HFFc6 (cell line): ENCODE measurements around the gene TXK. TPM values are rescaled to one million over a fixed set of nuclear protein-coding genes. Genes with fewer than 3 reads are reported as not detected.

Experiments used
- DNase-seq: peaks from one replicate; pipeline ENCODE4 v3.0.0-alpha.2; 2018
- H3K27ac Mint-ChIP-seq: 2 replicates; pipeline ENCODE4 v1.8.0; 2020; ENCODE audit warnings: mild to moderate bottlenecking, mixed read lengths
- H3K27me3 Mint-ChIP-seq: 2 replicates; pipeline ENCODE4 v1.8.0; 2021; ENCODE audit warnings: mild to moderate bottlenecking, moderate library complexity, mixed read lengths; ENCODE audit not compliant: insufficient read depth
- H3K36me3 Mint-ChIP-seq: 2 replicates; pipeline ENCODE4 v1.8.0; 2021; ENCODE audit warnings: low read depth, mixed read lengths
- H3K4me1 Mint-ChIP-seq: 2 replicates; pipeline ENCODE4 v1.8.0; 2020; ENCODE audit warnings: low read depth, mixed read lengths
- H3K4me3 Mint-ChIP-seq: 2 replicates; pipeline ENCODE4 v1.8.0; 2020; ENCODE audit warnings: mild to moderate bottlenecking, moderate library complexity, mixed read lengths
- H3K9me3 Mint-ChIP-seq: 2 replicates; pipeline ENCODE4 v1.8.0; 2020; ENCODE audit warnings: mild to moderate bottlenecking, mixed read lengths
- total RNA-seq, 6 experiments: library from RNA; stranded (reverse); fragmentation: NEBNext Ultra II Directional; extraction: Animal tissue kit (Norgen Biotek cat#: 25700); gene quantifications; 2 replicates in 1 of 6; 3 replicates in 5 of 6; pipeline ENCODE4 v1.2.3, GENCODE V29; 2021
- TF ChIP-seq, protein P1 (sequence below): fragments of 200-600 bp; sonication (generic); IDR thresholded peaks from 2 replicates; pipeline ENCODE4 v1.5.0; 2021; ENCODE audit warnings: antibody characterized with exemption, mild to moderate bottlenecking

The TXK gene
- total RNA-seq, 6 experiments from 2014 or later = not detected

DNA sequence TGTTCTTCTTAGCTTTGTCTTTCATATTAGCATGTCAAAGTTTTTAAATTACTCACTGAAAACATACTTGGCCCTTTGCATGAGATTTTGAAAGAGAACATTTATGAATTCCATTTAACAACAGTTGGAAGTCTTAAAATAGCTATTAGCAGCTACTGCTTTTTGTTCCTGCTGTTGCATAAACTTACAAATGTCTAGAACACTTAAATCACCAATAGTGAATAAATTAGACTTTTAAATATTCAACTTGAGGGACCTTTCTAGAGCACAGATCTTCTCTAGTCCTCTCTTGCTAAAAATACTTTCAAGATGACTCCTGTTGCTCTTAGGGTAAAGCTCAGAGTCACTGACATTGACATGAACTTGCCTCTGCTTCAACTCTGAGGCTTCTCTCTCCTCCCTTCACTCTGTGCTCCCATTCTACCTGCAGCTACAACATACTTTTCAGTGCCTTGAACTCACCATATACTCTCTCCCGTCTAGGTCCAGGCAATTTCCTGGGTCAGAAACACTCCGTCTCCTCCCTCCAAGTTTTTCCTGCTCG lies 15.8 kb upstream of the TXK start:
- Mint-ChIP-seq H3K9me3 (peaks cover 11% of the 10 kb centered on the region), H3K27ac (no peak overlapping the region), H3K4me3 (no peak overlapping the region), H3K27me3 (peaks cover 7% of the 10 kb centered on the region), H3K36me3 (no peaks in the 10 kb centered on the region), H3K4me1 (no peaks in the 10 kb centered on the region)
- DNase-seq = no peak
- TF ChIP-seq, protein P1, sequence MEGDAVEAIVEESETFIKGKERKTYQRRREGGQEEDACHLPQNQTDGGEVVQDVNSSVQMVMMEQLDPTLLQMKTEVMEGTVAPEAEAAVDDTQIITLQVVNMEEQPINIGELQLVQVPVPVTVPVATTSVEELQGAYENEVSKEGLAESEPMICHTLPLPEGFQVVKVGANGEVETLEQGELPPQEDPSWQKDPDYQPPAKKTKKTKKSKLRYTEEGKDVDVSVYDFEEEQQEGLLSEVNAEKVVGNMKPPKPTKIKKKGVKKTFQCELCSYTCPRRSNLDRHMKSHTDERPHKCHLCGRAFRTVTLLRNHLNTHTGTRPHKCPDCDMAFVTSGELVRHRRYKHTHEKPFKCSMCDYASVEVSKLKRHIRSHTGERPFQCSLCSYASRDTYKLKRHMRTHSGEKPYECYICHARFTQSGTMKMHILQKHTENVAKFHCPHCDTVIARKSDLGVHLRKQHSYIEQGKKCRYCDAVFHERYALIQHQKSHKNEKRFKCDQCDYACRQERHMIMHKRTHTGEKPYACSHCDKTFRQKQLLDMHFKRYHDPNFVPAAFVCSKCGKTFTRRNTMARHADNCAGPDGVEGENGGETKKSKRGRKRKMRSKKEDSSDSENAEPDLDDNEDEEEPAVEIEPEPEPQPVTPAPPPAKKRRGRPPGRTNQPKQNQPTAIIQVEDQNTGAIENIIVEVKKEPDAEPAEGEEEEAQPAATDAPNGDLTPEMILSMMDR = no peak

- no peaks in the 10 kb centered on the region for H3K4me1 Mint-ChIP-seq
- peaks cover 4% of the 10 kb centered on the region for H3K27me3 Mint-ChIP-seq
- H3K9me3 Mint-ChIP-seq = no peaks in the 10 kb centered on the region
- H3K36me3 Mint-ChIP-seq = no peaks in the 10 kb centered on the region
- H3K4me3 Mint-ChIP-seq = no peak overlapping the region
- TF ChIP-seq, protein P1 = no peak
- DNase-seq = no peak
- H3K27ac Mint-ChIP-seq = no peak overlapping the region
Observed at GRCh38 chr4:48147621-48148020, 13.6 kb upstream of the TXK start.

DNA sequence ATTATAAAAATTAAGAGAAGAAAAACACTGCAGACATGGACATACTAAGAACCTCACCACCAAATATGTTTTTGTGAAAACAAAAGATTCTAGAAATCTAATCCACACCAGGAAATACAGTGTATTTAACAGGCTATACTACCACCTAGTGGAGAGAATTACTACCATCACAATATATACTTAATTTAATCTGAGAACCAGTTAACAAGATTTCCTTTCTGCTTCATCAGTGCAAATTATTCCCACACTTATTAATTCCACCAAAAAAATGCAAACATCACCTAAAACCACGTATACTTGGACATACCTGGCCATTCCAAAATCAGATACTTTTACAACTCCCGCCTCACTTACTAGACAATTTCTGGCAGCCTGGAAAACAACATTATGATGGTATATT lies 7.0 kb upstream of the TXK start:
- TF ChIP-seq, protein P1 = peak; percentile 89
- H3K27ac Mint-ChIP-seq = no peak overlapping the region
- H3K4me3 Mint-ChIP-seq = no peak overlapping the region
- H3K36me3 Mint-ChIP-seq = no peaks in the 10 kb centered on the region
- peak; percentile 41 for DNase-seq
- peaks cover 8% of the 10 kb centered on the region; the same call in 1 of the 2 replicates for H3K4me1 Mint-ChIP-seq
- H3K9me3 Mint-ChIP-seq = no peaks in the 10 kb centered on the region
- H3K27me3 Mint-ChIP-seq = peaks cover 6% of the 10 kb centered on the region

GRCh38 chr4:48139691-48140090 lies 5.6 kb upstream of the TXK start:
- Mint-ChIP-seq H3K27me3 (peaks cover 6% of the 10 kb centered on the region), H3K9me3 (no peaks in the 10 kb centered on the region), H3K4me3 (no peak overlapping the region), H3K27ac (no peak overlapping the region), H3K36me3 (no peaks in the 10 kb centered on the region), H3K4me1 (peaks cover 8% of the 10 kb centered on the region; the same call in 1 of the 2 replicates)
- DNase-seq = peak; percentile 12
- TF ChIP-seq, protein P1 = no peak

DNA sequence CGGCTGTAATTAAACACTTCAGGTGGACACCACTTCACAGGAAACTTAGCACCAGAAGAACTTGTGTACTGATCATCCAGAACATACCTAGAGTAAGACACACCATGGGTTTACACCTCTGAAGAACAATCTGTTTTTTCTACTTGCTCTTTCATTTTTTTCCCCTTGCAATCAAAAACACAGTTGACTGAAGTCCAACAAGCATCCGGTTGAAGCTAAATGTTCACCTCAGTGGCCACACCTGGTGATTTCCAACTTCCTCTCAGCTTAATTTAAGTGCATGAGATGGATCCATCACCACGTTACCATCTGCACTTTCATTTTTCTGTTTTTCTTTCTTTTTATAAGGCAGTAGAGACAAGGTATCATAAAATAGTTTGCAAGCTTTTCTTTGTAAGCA lies 4.9 kb upstream of the TXK start:
- TF ChIP-seq, protein P1 = no peak
- H3K4me1 Mint-ChIP-seq = peaks cover 8% of the 10 kb centered on the region; the same call in 1 of the 2 replicates
- DNase-seq = no peak
- H3K36me3 Mint-ChIP-seq = no peaks in the 10 kb centered on the region
- H3K9me3 Mint-ChIP-seq = no peaks in the 10 kb centered on the region
- no peak overlapping the region for H3K27ac Mint-ChIP-seq
- no peak overlapping the region for H3K4me3 Mint-ChIP-seq
- peaks cover 6% of the 10 kb centered on the region for H3K27me3 Mint-ChIP-seq
